WTC11 (cell line): ENCODE data around the gene STARD13. TPM values are rescaled to one million over a fixed set of nuclear protein-coding genes. Genes with fewer than 3 reads are reported as not detected.

Experiments used
- ATAC-seq: fragments of 200-7000 bp; cut with Tn5 transposase; 2 replicates; pipeline ENCODE4 v1.10.0; 2021; ENCODE audit warnings: mild to moderate bottlenecking, moderate library complexity
- CTCF ChIA-PET: fragments of 300-600 bp; sonication (Branson Sonifier 250); formaldehyde crosslinking; loops from one replicate; lab custom pipeline; 2021; ENCODE audit warnings: antibody characterized with exemption; lab: Charles Lee
- POLR2A ChIA-PET: fragments of 350-600 bp; sonication (Branson Sonifier 250); formaldehyde crosslinking; loops from one replicate; lab custom pipeline; 2021; ENCODE audit warnings: antibody characterized with exemption; lab: Charles Lee
- DNase-seq: peaks from one replicate; pipeline ENCODE4 v3.0.0; 2021; ENCODE audit warnings: low spot score
- H3K27ac Mint-ChIP-seq: 2 replicates; pipeline ENCODE4 v1.8.0; 2021; ENCODE audit warnings: mixed read lengths
- H3K27me3 Mint-ChIP-seq: 2 replicates; pipeline ENCODE4 v1.8.0; 2021; ENCODE audit warnings: low read depth, mild to moderate bottlenecking, moderate library complexity, mixed read lengths
- H3K36me3 Mint-ChIP-seq: 2 replicates; pipeline ENCODE4 v1.8.0; 2021; ENCODE audit warnings: mixed read lengths
- H3K4me1 Mint-ChIP-seq: 2 replicates; pipeline ENCODE4 v1.8.0; 2022; ENCODE audit warnings: mixed read lengths
- H3K4me3 Mint-ChIP-seq: 2 replicates; pipeline ENCODE4 v1.8.0; 2021; ENCODE audit warnings: mild to moderate bottlenecking, moderate library complexity, mixed read lengths
- H3K9me3 Mint-ChIP-seq: 2 replicates; pipeline ENCODE4 v1.8.0; 2021; ENCODE audit warnings: mixed read lengths
- AFF4 ChIP-seq: sonication (generic); formaldehyde crosslinking; IDR thresholded peaks from 2 replicates; pipeline ENCODE4 v1.8.1; 2023; ENCODE audit warnings: mild to moderate bottlenecking, missing genetic modification reagents, borderline replicate concordance
- ATF3 ChIP-seq: sonication (generic); formaldehyde crosslinking; conservative IDR thresholded peaks from 2 replicates; pipeline ENCODE4 v1.8.1; 2022; ENCODE audit warnings: mild to moderate bottlenecking, missing genetic modification reagents
- E2F1 ChIP-seq: sonication (generic); formaldehyde crosslinking; IDR thresholded peaks from 2 replicates; pipeline ENCODE4 v1.8.0; 2022; ENCODE audit warnings: mild to moderate bottlenecking, missing genetic modification reagents
- ELF4 ChIP-seq: sonication (generic); formaldehyde crosslinking; IDR thresholded peaks from 2 replicates; pipeline ENCODE4 v1.8.1; 2022; ENCODE audit warnings: low read depth, mild to moderate bottlenecking, moderate library complexity, missing genetic modification reagents
- EMX1 ChIP-seq: fragments of 250-450 bp; sonication (Bioruptor Pico); IDR thresholded peaks from 2 replicates; pipeline ENCODE4 v1.8.0; 2021; ENCODE audit warnings: mild to moderate bottlenecking
- ETV6 ChIP-seq: sonication (generic); formaldehyde crosslinking; IDR thresholded peaks from 2 replicates; pipeline ENCODE4 v1.8.1; 2022; ENCODE audit warnings: mild to moderate bottlenecking, missing genetic modification reagents
- FOXK1 ChIP-seq: sonication (generic); formaldehyde crosslinking; IDR thresholded peaks from 2 replicates; pipeline ENCODE4 v1.8.0; 2022; ENCODE audit warnings: mild to moderate bottlenecking, moderate library complexity, missing genetic modification reagents
- HMGA2 ChIP-seq: fragments of 250-450 bp; sonication (Bioruptor Pico); IDR thresholded peaks from 2 replicates; pipeline ENCODE4 v1.4.0; 2021; ENCODE audit warnings: mild to moderate bottlenecking, moderate library complexity
- HMGXB4 ChIP-seq: sonication (generic); formaldehyde crosslinking; IDR thresholded peaks from 2 replicates; pipeline ENCODE4 v1.8.1; 2023; ENCODE audit warnings: mild to moderate bottlenecking, moderate library complexity, missing genetic modification reagents
- IRF1 ChIP-seq: sonication (generic); formaldehyde crosslinking; IDR thresholded peaks from 2 replicates; pipeline ENCODE4 v1.8.0; 2023; ENCODE audit warnings: missing genetic modification reagents
- IRF2 ChIP-seq: sonication (generic); formaldehyde crosslinking; IDR thresholded peaks from 2 replicates; pipeline ENCODE4 v1.8.0; 2022; ENCODE audit warnings: low read depth, missing genetic modification reagents, borderline replicate concordance
- NFATC4 ChIP-seq: fragments of 250-450 bp; sonication (Bioruptor Pico); IDR thresholded peaks from 2 replicates; pipeline ENCODE4 v1.9.0; 2021; ENCODE audit warnings: mild to moderate bottlenecking
- NR1H2 ChIP-seq: sonication (generic); formaldehyde crosslinking; IDR thresholded peaks from 2 replicates; pipeline ENCODE4 v1.9.0; 2021; ENCODE audit warnings: mild to moderate bottlenecking, moderate library complexity, missing genetic modification reagents
- SMAD3 ChIP-seq: sonication (generic); formaldehyde crosslinking; IDR thresholded peaks from 2 replicates; pipeline ENCODE4 v1.8.0; 2022; ENCODE audit warnings: missing genetic modification reagents, mild to moderate bottlenecking, borderline replicate concordance
- SMAD4 ChIP-seq: sonication (generic); formaldehyde crosslinking; IDR thresholded peaks from 2 replicates; pipeline ENCODE4 v1.8.0; 2022; ENCODE audit warnings: mild to moderate bottlenecking, missing genetic modification reagents
- TP53 ChIP-seq: sonication (generic); formaldehyde crosslinking; IDR thresholded peaks from 2 replicates; pipeline ENCODE4 v1.8.1; 2023; ENCODE audit warnings: mild to moderate bottlenecking, missing genetic modification reagents
- ZBTB21 ChIP-seq: sonication (generic); formaldehyde crosslinking; IDR thresholded peaks from 2 replicates; pipeline ENCODE4 v1.8.1; 2023; ENCODE audit warnings: mild to moderate bottlenecking, missing genetic modification reagents, borderline replicate concordance
- ZNF671 ChIP-seq: fragments of 250-450 bp; sonication (Bioruptor Pico); IDR thresholded peaks from 2 replicates; pipeline ENCODE4 v1.8.0; 2021; ENCODE audit warnings: mild to moderate bottlenecking
- total RNA-seq: library from RNA; stranded (reverse); gene quantifications from 3 replicates; pipeline ENCODE4 v1.2.3, GENCODE V29; 2021
- TF ChIP-seq, protein P1 (sequence below): sonication (generic); formaldehyde crosslinking; IDR thresholded peaks from 2 replicates; pipeline ENCODE4 v1.8.1; 2023; ENCODE audit warnings: mild to moderate bottlenecking, missing genetic modification reagents

Gene STARD13
- total RNA-seq, 1 experiment from 2014 or later: 4.4 TPM

- H3K4me3 Mint-ChIP-seq: no peak overlapping the region
- TF ChIP-seq HMGXB4 (no peak), E2F1 (CRISPR knock-in tag) (no peak), FOXK1 (CRISPR knock-in tag) (no peak), ZBTB21 (CRISPR knock-in tag) (no peak), ELF4 (CRISPR knock-in tag) (no peak), IRF2 (CRISPR knock-in tag) (no peak), SMAD3 (CRISPR knock-in tag) (no peak), NR1H2 (CRISPR knock-in tag) (no peak), ETV6 (no peak), EMX1 (no peak), NFATC4 (CRISPR knock-in tag) (no peak), ATF3 (CRISPR knock-in tag) (no peak)
- TF ChIP-seq, protein P1, sequence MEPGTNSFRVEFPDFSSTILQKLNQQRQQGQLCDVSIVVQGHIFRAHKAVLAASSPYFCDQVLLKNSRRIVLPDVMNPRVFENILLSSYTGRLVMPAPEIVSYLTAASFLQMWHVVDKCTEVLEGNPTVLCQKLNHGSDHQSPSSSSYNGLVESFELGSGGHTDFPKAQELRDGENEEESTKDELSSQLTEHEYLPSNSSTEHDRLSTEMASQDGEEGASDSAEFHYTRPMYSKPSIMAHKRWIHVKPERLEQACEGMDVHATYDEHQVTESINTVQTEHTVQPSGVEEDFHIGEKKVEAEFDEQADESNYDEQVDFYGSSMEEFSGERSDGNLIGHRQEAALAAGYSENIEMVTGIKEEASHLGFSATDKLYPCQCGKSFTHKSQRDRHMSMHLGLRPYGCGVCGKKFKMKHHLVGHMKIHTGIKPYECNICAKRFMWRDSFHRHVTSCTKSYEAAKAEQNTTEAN (CRISPR knock-in tag): no peak
- H3K27me3 Mint-ChIP-seq: no peaks in the 10 kb centered on the region
- DNase-seq (no peak), ATAC-seq (no peak)
- CTCF ChIA-PET: no interaction called here
- peaks cover 13% of the 10 kb centered on the region; the same call in 1 of the 2 replicates for H3K9me3 Mint-ChIP-seq
- no peaks in the 10 kb centered on the region for H3K36me3 Mint-ChIP-seq
- POLR2A ChIA-PET: no interaction called here
- peaks cover 10% of the 10 kb centered on the region for H3K4me1 Mint-ChIP-seq
- H3K27ac Mint-ChIP-seq: no peak overlapping the region
Observed at GRCh38 chr13:33319859-33320258, 34.3 kb upstream of the STARD13 start.

- ATAC-seq (no peak), DNase-seq (no peak)
- H3K4me1 Mint-ChIP-seq: peaks cover 2% of the 10 kb centered on the region
- H3K9me3 Mint-ChIP-seq: peaks cover 13% of the 10 kb centered on the region; the same call in 1 of the 2 replicates
- TF ChIP-seq SMAD4 (no peak), HMGA2 (no peak), AFF4 (CRISPR knock-in tag) (no peak), IRF1 (CRISPR knock-in tag) (no peak), ZNF671 (CRISPR knock-in tag) (no peak), TP53 (no peak)
- CTCF ChIA-PET: no interaction called here
- POLR2A ChIA-PET: no interaction called here
- H3K4me3 Mint-ChIP-seq: no peak overlapping the region
- no peaks in the 10 kb centered on the region for H3K36me3 Mint-ChIP-seq
- H3K27ac Mint-ChIP-seq: no peak overlapping the region
- no peaks in the 10 kb centered on the region for H3K27me3 Mint-ChIP-seq
Observed at GRCh38 chr13:33318744-33319143, 33.2 kb upstream of the STARD13 start.
